Activated CD4-positive, alpha-beta T cell treated with anti-CD3 and anti-CD28 coated beads, Interleukin-2, Interleukin-6, amounts not matched to agents 100 ng/mL and 50 ng/mL, durations not matched to agents 16 hours and 8 hours (primary cell): ENCODE results near the gene STMN3.
"Not testable (repeated sequence)": the region's sequence is repeated elsewhere in the genome, so short reads cannot be mapped to it uniquely, and the experiment has no call there.

ENCODE experiments used
- DNase-seq: peaks from one replicate; pipeline ENCODE4 v3.0.0-alpha.2; 2020

STMN3 gene

GRCh38 chr20:63653974-63654668, 897 bp upstream of the STMN3 start:
- no peak for DNase-seq

DNA sequence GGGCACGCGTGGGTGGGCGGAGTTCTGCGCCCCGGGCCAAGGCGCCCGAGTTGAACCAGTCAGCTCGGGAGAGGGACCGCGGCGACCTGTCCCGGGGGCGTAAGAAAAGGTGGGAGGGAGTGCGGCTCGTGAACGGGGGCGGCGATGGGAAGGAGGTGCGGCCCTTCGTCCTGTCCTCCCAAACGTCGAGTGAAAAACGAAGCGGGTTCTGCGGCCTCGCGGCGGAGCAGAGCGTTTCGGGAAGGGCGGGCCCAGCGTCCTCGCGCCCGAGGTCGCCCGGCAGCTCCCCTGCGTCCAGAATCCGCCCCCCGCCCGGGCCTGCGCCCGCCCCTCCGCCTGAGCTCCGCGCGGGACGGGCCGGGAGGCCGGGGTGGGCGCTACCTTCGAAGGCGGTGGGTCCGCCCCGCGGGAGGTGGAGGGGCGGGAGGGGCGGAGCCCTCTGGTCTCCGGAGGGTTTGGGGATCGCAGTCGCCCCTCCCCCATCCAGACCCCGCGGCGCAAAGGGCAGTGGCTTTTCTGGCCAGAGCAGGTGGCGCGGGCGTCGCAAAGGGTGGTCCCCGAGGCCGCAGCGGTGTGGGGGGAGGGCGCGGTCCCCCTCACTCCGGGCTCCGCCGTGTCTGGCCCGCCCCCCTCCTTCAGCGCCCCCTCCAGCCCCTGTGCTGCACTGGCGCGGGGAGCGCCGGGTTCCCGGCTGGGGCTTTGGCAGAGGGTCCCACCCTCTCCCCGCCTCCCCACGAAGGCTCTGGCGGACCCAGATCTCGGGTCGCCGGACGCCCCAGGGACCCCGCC, 838 bp downstream of the STMN3 start:
- no peak for DNase-seq

GRCh38 chr20:63651942-63652191, 1.4 kb downstream of the STMN3 start:
- DNase-seq: no peak

GRCh38 chr20:63650486-63650885, 2.7 kb downstream of the STMN3 start:
- not testable (repeated sequence) for DNase-seq

DNA sequence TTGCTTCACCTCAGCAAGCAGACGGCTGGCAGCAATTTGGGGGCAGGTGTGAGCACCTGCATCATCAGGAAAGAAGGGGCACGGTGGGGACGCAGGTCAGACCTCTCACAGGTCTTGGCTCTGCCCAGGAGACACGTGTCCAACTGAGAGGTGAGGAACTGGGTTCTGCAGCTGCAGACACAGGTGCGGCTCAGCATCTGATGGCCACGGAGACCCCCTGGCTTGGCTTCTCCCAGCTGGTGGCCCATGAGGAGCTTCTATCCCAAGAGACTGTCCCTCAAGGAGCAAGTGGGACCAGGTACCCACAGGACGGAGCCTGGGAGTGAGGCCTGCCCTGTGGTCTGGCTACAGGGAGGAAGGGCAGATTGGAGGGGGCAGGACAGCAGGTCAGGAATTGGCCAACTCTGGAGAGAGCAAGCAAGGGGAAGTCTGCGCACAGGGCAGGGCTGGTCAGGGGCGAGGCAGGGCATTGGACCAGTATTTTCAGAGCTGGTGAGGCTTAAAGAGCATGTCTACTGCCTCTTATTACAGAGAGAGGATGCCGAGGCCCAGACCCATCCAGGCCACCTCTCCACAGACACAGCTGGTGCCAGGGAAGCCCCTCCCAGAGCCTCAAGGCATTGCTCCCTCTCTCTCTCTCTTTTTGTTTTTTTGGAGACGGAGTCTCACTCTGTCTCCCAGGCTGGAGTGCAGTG, 4.2 kb downstream of the STMN3 start:
- no peak for DNase-seq

GRCh38 chr20:63648190-63648589, 5.0 kb downstream of the STMN3 start:
- no peak for DNase-seq

GRCh38 chr20:63645218-63645617, 8.0 kb downstream of the STMN3 start:
- DNase-seq: no peak

GRCh38 chr20:63643946-63644345, 9.3 kb downstream of the STMN3 start:
- no peak for DNase-seq

GRCh38 chr20:63643499-63643898, 9.7 kb downstream of the STMN3 start:
- no peak for DNase-seq

GRCh38 chr20:63642527-63643247, 10.5 kb downstream of the STMN3 start:
- no peak for DNase-seq

DNA sequence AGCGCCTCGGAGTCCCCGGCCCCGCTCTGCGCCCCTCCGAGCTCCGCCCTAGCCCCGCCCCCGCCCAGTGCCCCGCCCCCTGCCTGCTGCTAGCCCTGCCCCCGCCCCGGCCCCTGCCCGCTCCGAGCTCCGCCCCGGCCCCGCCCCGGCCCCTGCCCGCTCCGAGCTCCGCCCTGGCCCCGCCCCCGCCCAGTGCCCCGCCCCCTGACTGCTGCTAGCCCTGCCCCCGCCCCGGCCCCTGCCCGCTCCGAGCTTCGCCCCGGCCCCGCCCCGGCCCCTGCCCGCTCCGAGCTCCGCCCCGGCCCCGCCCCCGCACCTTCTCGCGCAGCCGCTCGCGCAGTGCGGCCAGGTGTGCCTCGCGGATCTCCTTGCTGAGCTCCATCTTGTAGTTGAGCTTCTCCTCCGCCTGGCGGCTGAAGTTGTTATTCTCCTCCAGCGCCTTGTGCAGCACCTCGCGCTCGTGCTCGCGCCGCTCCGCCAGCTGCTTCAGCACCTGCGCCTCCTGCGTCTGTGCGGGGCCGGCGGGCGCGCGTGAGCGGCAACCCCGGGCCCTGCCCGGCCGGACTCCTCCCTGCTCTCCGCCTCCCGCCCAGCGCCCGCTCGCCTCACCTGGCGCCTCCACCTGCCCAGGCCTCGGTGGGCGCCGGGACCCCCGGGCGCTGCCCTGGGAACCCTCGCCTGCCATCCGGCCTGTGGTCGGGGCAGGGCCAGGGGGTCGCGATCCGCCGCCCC, 11.3 kb downstream of the STMN3 start:
- peak; percentile 97 for DNase-seq

GRCh38 chr20:63641146-63641791, 12.0 kb downstream of the STMN3 start:
- peak; percentile 61 for DNase-seq

- DNase-seq: not testable (repeated sequence)
These were observed 12.5 kb downstream of the STMN3 start for GRCh38 chr20:63640686-63641085.

DNA sequence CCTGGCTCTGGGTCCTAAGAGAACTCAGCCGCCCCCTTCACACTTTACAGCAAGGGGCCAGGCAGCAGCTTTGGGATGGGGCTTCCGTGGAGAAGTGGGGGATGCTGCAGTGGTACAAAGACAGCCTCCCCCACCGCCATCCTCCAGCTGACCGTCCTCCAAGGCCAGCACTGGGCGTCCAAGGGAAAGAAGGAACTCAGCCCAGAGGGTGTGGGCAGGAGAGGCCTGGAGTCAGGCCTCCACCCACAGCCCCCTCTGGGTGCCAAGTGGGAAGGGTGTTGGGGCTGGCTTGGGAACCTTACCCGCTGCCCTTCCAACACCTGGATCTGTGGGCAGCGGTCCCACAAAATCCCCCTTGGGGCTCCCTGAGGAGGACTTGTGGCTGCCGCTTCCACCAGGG, 13.1 kb downstream of the STMN3 start:
- no peak for DNase-seq

DNA sequence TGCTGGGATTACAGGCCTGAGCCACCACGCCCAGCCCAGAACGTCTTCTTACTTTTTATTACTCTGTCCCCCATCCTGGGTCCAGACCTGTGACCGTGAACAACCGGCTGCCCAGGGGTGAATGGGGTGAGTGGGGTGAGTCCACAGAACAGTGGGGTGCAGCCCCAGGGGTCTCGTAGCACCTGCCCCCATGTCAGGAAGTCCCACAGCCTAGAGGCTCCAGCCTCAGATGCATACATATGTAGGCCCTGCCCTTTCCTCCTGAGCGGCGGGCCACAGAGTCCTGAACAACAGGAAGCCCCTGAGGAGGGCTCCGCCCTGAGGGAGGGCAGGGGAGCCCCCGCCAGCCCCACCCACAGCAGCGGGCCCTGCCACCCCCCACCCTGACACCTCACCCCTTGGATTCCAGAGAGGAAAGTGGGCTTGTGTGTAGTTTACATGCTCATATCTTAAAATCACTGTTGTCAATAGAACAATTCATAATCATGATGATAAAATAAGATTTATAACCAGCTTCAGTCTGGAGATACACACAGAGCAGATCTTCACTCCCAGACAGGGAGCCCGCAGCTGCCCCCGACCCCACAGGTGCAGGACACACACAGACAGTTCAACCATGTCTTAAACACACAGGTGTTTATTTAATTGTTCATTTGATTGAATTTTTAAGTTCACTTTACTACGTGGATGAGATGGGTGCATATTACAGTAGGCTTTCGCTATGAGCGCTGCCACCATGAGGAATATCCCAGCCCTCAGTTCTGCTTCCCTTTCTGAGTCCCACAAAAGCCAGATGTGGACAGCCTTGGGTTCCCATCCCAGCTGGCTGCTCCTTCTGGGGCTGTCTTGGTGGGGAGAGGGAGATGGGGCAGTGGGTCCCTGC, 13.9 kb downstream of the STMN3 start:
- peak; percentile 80 for DNase-seq

- no peak for DNase-seq
These were observed 16.2 kb downstream of the STMN3 start for GRCh38 chr20:63636752-63637628.

- DNase-seq: peak; percentile 86
These were observed 17.6 kb downstream of the STMN3 start for GRCh38 chr20:63635431-63636141.

- DNase-seq: no peak
These were observed 19.5 kb downstream of the STMN3 start for GRCh38 chr20:63633732-63634131.

- DNase-seq: not testable (repeated sequence)
These were observed 21.8 kb downstream of the STMN3 start for GRCh38 chr20:63631426-63631825.
